Upper lobe of left lung (tissue), 4 donors: ENCODE results near the gene RPS6KA5.

Source experiments
- CTCF ChIP-seq, 6 experiments: fragments of 450-650 bp in 4 of 6; fragments of 200-600 bp in 2 of 6; sonication (generic) in 2 of 6; IDR thresholded peaks; one replicate each; pipeline ENCODE4 v1.5.1; 2016 to 2019; ENCODE audit warnings: antibody characterized with exemption in 6 of 6
- EP300 ChIP-seq, 4 donors: sonication (generic); formaldehyde crosslinking; IDR thresholded peaks; one replicate each; pipeline ENCODE4 v1.5.1; 2017; ENCODE audit warnings: antibody characterized with exemption in 4 of 4, control low read depth in 2 of 4
- POLR2A ChIP-seq, 4 donors: fragments of 450-650 bp; IDR thresholded peaks; one replicate each; pipeline ENCODE4 v1.5.1; 2016 to 2017; ENCODE audit warnings: antibody characterized with exemption in 4 of 4, mild to moderate bottlenecking in 2 of 4

GRCh38 chr14:90991690-90992443, 68.6 kb downstream of the RPS6KA5 start:
- TF ChIP-seq POLR2A (IDR thresholded peaks at IDR 0.05): no peak
- TF ChIP-seq CTCF (IDR thresholded peaks at IDR 0.05): no peak
- TF ChIP-seq EP300 (IDR thresholded peaks at IDR 0.05): no peak
